Measurements from ENCODE around the gene CLCN6. TPM values are rescaled to one million over a fixed set of nuclear protein-coding genes. Genes with fewer than 3 reads are reported as not detected.

The CLCN6 gene
- total and polyA plus RNA-seq, 2 of the 13 experiments (the other 11 are each of a cell fraction or from before 2014, with no cell fraction given) = 14.9 to 19.3 TPM

DNA sequence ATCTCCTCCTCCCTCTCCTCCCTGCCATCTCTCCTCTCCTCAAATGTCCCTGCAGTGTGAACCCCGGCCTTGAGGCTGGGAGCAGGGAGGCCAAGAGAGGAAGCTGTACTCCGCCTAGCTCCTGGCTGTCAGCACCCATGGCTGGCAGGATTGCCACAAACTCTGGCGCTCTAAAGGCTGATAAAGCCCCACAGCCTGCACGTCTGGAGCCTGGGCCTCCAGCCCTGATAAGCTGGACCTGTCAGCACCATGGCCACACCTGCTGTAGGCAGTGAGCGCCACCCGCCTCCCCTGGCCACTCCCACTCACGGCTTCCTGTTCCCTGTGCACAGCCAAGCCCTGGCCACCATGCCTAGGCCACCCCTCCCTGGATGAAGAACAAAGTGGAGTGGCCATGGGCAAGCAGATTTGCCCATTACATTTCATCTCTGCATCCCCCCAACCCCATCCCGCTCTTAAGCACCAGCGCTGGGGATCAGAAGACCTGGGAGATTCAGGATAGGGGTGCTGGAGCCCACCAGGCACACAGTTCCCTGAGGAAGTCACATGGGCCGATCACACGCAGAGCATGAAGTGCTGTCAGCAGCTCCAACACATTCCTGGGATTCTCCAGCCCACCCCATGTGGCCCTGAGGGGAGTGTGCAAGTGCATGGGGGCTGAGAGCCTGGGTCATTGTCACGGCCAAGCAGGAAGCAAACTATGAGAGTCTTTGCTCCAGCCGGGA, 77.0 kb downstream of the CLCN6 start:
- intact Hi-C loops (cut with micrococcal nuclease; ENCODE audit: unreplicated experiment) = no loop called here
- H2AFZ ChIP-seq (ENCODE audit: low read length) = no peak overlapping the region
- 0 out of 2 replicates have a peak, but pooled peaks have one; percentile 14 for TF ChIP-seq ZMYM3 (CRISPR knock-in tag; IDR thresholded peaks at IDR 0.05)
- TF ChIP-seq ARID4A (CRISPR knock-in tag; IDR thresholded peaks at IDR 0.05; ENCODE audit: borderline replicate concordance) = 0 out of 2 replicates have a peak, but pooled peaks have one; percentile 28
- TF ChIP-seq HDAC1 (CRISPR knock-in tag; IDR thresholded peaks at IDR 0.05) = 0 out of 2 replicates have a peak, but pooled peaks have one; percentile 30
- TF ChIP-seq ZFX (CRISPR knock-in tag; IDR thresholded peaks at IDR 0.05; ENCODE audit: low read depth) = peak; percentile 50
- peak; percentile 25; the same call in 1 of the 2 replicates for TF ChIP-seq ZNF292 (CRISPR knock-in tag; IDR thresholded peaks at IDR 0.05; ENCODE audit: borderline replicate concordance, low read depth)
- 0 out of 2 replicates have a peak, but pooled peaks have one; percentile 55 for TF ChIP-seq BCL3 (CRISPR knock-in tag; IDR thresholded peaks at IDR 0.05)
- 0 out of 2 replicates have a peak, but pooled peaks have one; percentile 45 for TF ChIP-seq ZNF772 (CRISPR knock-in tag; IDR thresholded peaks at IDR 0.05)
- TF ChIP-seq SP5 (CRISPR knock-in tag; IDR thresholded peaks at IDR 0.05; ENCODE audit: borderline replicate concordance, low read depth) = 0 out of 2 replicates have a peak, but pooled peaks have one; percentile 25
- TF ChIP-seq GMEB1 (CRISPR knock-in tag; IDR thresholded peaks at IDR 0.05; ENCODE audit: borderline replicate concordance) = 0 out of 2 replicates have a peak, but pooled peaks have one; percentile 36
- TF ChIP-seq GABPA (IDR thresholded peaks at IDR 0.05; ENCODE audit: low read depth, low read length) = no peak
- peak; percentile 22; the same call in 1 of the 2 replicates for TF ChIP-seq GABPA (CRISPR knock-in tag; IDR thresholded peaks at IDR 0.05; ENCODE audit: low read depth)
- TF ChIP-seq ZNF598 (CRISPR knock-in tag; IDR thresholded peaks at IDR 0.05; ENCODE audit: borderline replicate concordance) = peak; percentile 41; the same call in 1 of the 2 replicates
- TF ChIP-seq RARA (CRISPR knock-in tag; IDR thresholded peaks at IDR 0.05) = peak; percentile 69

More for the DNA sequence above, 77.0 kb downstream of the CLCN6 start:
- no peaks in the 10 kb centered on the region for H3K9me3 ChIP-seq (ENCODE audit: low read length)
- ATAC-seq (peak; percentile 81), DNase-seq (ENCODE audit: low spot score) (peak; percentile 40), FAIRE-seq (no peak)
- peak overlapping the region in 1 of 3 experiments; percentile 21; a peak in 1 of 6 replicates for H3K4me3 ChIP-seq (replicated peaks in 1 of 3; ENCODE audit: insufficient read depth in 1 of 3, low read depth in 2 of 3, low read length in 3 of 3)
- ChIA-PET POLR2A (interaction anchor here (0.6 to 1.1 kb wide), 2 partner anchors 25 to 606 kb away, joined by 3 to 5 read pairs; no protein-coding TSS in a partner anchor), CTCF (ENCODE audit: low intra/inter-chr PET ratio, low total read pairs) (no interaction called here)
- no peaks in the 10 kb centered on the region for H3K79me2 ChIP-seq (ENCODE audit: insufficient read depth, low read length)
- H3K9ac ChIP-seq (ENCODE audit: insufficient read depth, low read depth, low read length) = no peak overlapping the region
- H3K36me3 ChIP-seq (replicated peaks in 1 of 2; ENCODE audit: control insufficient read depth in 1 of 2, insufficient read depth in 2 of 2, low read length in 2 of 2) = no peaks in the 10 kb centered on the region
- H3K4me1 ChIP-seq (ENCODE audit: insufficient read depth, low read length) = peaks cover 63% of the 10 kb centered on the region
- WGBS (ENCODE audit: low lambda C conversion rate) = 21% methylated on average over 6 of the region's 13 CpGs
- H3K27me3 ChIP-seq (ENCODE audit: control insufficient read depth in 1 of 2, insufficient read depth in 2 of 2, low read length in 2 of 2) = peaks cover 4 to 25% of the 10 kb centered on the region in 2 experiments; a peak in 3 of 5 replicates
- no peaks in the 10 kb centered on the region for H4K20me1 ChIP-seq (ENCODE audit: insufficient read depth, low read length)
- BruUV-seq (replicated peaks) = no TSS peak
- H3K27ac ChIP-seq (ENCODE audit: extremely low read length, insufficient read depth, low read length) = no peak overlapping the region
- in situ Hi-C loops (cut with HindIII; ENCODE audit: extremely low pct_ligation_motif_present, low pct_unique_long_range_greater_than_20kb) = no loop called here
- peak overlapping the region; percentile 57 for H3K4me2 ChIP-seq (ENCODE audit: low read depth, low read length)

Measured in HepG2 (cell line).